Natural killer cell (primary cell): ENCODE data around the gene RFX1. TPM values are rescaled to one million over a fixed set of nuclear protein-coding genes. Genes with fewer than 3 reads are reported as not detected.
A peak's percentile ranks its signal among the peaks of the same experiment; 100 is the strongest.

Source experiments
- ATAC-seq, 3 donors: fragments of 150-1000 bp in 2 of 3; fragments of 200-7000 bp in 1 of 3; cut with Tn5 transposase; 1 replicate in 1 of 3; 2 replicates in 2 of 3; pipeline ENCODE4 v1.10.0; 2021; ENCODE audit warnings: mild to moderate bottlenecking in 2 of 3, moderate library complexity in 2 of 3
- DNase-seq, 2 donors: peaks; one replicate each; pipeline versions ENCODE4 v3.0.0 to v3.0.0-alpha.2; 2013 to 2021; ENCODE audit warnings: mixed read lengths in 1 of 2
- H3K27ac ChIP-seq: one replicate; pipeline ENCODE4 v1.5.1; 2013; ENCODE audit warnings: mild to moderate bottlenecking, low read length
- H3K27me3 ChIP-seq: one replicate; pipeline ENCODE4 v1.6.1; 2013; ENCODE audit warnings: low read length; ENCODE audit not compliant: control insufficient read depth, insufficient read depth
- H3K36me3 ChIP-seq: one replicate; pipeline ENCODE4 v1.6.1; 2013; ENCODE audit warnings: low read length; ENCODE audit not compliant: control insufficient read depth, insufficient read depth
- H3K4me1 ChIP-seq: one replicate; pipeline ENCODE4 v1.6.1; 2013; ENCODE audit warnings: low read length; ENCODE audit not compliant: control insufficient read depth, insufficient read depth
- H3K4me3 ChIP-seq: one replicate; pipeline ENCODE4 v1.5.1; 2013; ENCODE audit warnings: low read length
- H3K9me3 ChIP-seq: one replicate; pipeline ENCODE4 v1.6.1; 2013; ENCODE audit warnings: low read length; ENCODE audit not compliant: control insufficient read depth, insufficient read depth
- H3K27ac Mint-ChIP-seq, 2 donors: one replicate each; pipeline ENCODE4 v1.8.0; 2022; ENCODE audit warnings: mild to moderate bottlenecking in 2 of 2, mixed read lengths in 2 of 2, moderate library complexity in 1 of 2
- H3K27me3 Mint-ChIP-seq, 2 donors: one replicate each; pipeline ENCODE4 v1.8.0; 2022; ENCODE audit warnings: low read depth in 2 of 2, mixed read lengths in 2 of 2
- H3K36me3 Mint-ChIP-seq: one replicate; pipeline ENCODE4 v1.8.0; 2022; ENCODE audit warnings: mixed read lengths
- H3K4me1 Mint-ChIP-seq, 2 donors: one replicate each; pipeline ENCODE4 v1.8.0; 2022; ENCODE audit warnings: mixed read lengths in 2 of 2
- H3K4me3 Mint-ChIP-seq: one replicate; pipeline ENCODE4 v1.8.0; 2022; ENCODE audit warnings: mild to moderate bottlenecking, moderate library complexity, mixed read lengths
- H3K9me3 Mint-ChIP-seq, 2 donors: one replicate each; pipeline ENCODE4 v1.8.0; 2022; ENCODE audit warnings: mixed read lengths in 2 of 2
- CTCF ChIP-seq: fragments of 200-600 bp; IDR thresholded peaks from one replicate; pipeline ENCODE4 v1.8.0; 2022; ENCODE audit warnings: antibody characterized with exemption
- WGBS: methylation state at CpG from one replicate; pipeline ENCODE4 v1.1.7; 2013; ENCODE audit warnings: missing lambda C conversion rate; ENCODE audit not compliant: insufficient coverage; 5-methylcytosine and 5-hydroxymethylcytosine counted together
- intact Hi-C: fragments of 100-400 bp; cut with micrococcal nuclease; formaldehyde crosslinking; loops from one replicate; pipeline ENCODE4 v1.14.2; 2022
- total RNA-seq, 4 donors: library from RNA; stranded (reverse); fragments of 120-200 nt in 1 of 4; gene quantifications; one replicate each; pipeline versions ENCODE4 v1.2.3 to v1.2.4, GENCODE V29; 2013 to 2022

The RFX1 gene
- total RNA-seq, 3 donors from 2014 or later (not counting 1 experiment from before 2014, with no cell fraction given) = 26.0 to 31.8 (median 30.5) TPM

- peak overlapping the region in 1 of 2 donors; percentile 74 for H3K27ac Mint-ChIP-seq
- H3K27me3 Mint-ChIP-seq = no peaks in the 10 kb centered on the region
- Histone ChIP-seq H3K4me3 (peak overlapping the region; percentile 30), H3K27me3 (no peaks in the 10 kb centered on the region), H3K4me1 (peaks cover 40% of the 10 kb centered on the region), H3K27ac (no peak overlapping the region), H3K36me3 (peaks cover 2% of the 10 kb centered on the region), H3K9me3 (no peaks in the 10 kb centered on the region)
- 22% methylated on average over 74 of the region's 74 CpGs for WGBS
- H3K9me3 Mint-ChIP-seq = no peaks in the 10 kb centered on the region
- intact Hi-C loops = no loop called here
- DNase-seq = peak in 1 of 2 donors; percentile 40
- TF ChIP-seq CTCF = no peak
- ATAC-seq = peak in 2 of 3 donors; percentile 58 to 59
- H3K36me3 Mint-ChIP-seq = no peaks in the 10 kb centered on the region
- peaks cover 0 to 28% of the 10 kb centered on the region in 2 donors for H3K4me1 Mint-ChIP-seq
- H3K4me3 Mint-ChIP-seq = peak overlapping the region; percentile 61
Measured at GRCh38 chr19:13978351-13979243, 27.5 kb downstream of the RFX1 start.

- peaks cover 6% of the 10 kb centered on the region for H3K36me3 ChIP-seq
- TF ChIP-seq CTCF = no peak
- H3K27ac ChIP-seq = no peak overlapping the region
- Mint-ChIP-seq H3K4me3 (no peak overlapping the region), H3K9me3 (no peaks in the 10 kb centered on the region), H3K27me3 (no peaks in the 10 kb centered on the region), H3K36me3 (no peaks in the 10 kb centered on the region), H3K27ac (peak overlapping the region in 1 of 2 donors; percentile 74), H3K4me1 (peaks cover 0 to 28% of the 10 kb centered on the region in 2 donors)
- intact Hi-C loops = no loop called here
- no peak overlapping the region for H3K4me3 ChIP-seq
- peaks cover 32% of the 10 kb centered on the region for H3K4me1 ChIP-seq
- no peaks in the 10 kb centered on the region for H3K9me3 ChIP-seq
- H3K27me3 ChIP-seq = no peaks in the 10 kb centered on the region
- no peak for DNase-seq
- no peak for ATAC-seq
- WGBS = 95% methylated on average over 11 of the region's 12 CpGs
Measured at GRCh38 chr19:13977803-13978202, 28.3 kb downstream of the RFX1 start.

- intact Hi-C loops = no loop called here
- peaks cover 25% of the 10 kb centered on the region for H3K4me1 ChIP-seq
- peaks cover 9% of the 10 kb centered on the region for H3K36me3 ChIP-seq
- H3K27ac ChIP-seq = no peak overlapping the region
- no peak for DNase-seq
- H3K27ac Mint-ChIP-seq = peak overlapping the region; percentile 45 to 57
- no peak overlapping the region for H3K4me3 ChIP-seq
- H3K9me3 ChIP-seq = no peaks in the 10 kb centered on the region
- no peaks in the 10 kb centered on the region for H3K9me3 Mint-ChIP-seq
- no peaks in the 10 kb centered on the region for H3K36me3 Mint-ChIP-seq
- WGBS = 95% methylated on average over 11 of the region's 12 CpGs
- no peak for ATAC-seq
- peaks cover 0 to 23% of the 10 kb centered on the region in 2 donors for H3K4me1 Mint-ChIP-seq
- no peaks in the 10 kb centered on the region for H3K27me3 ChIP-seq
- no peak overlapping the region for H3K4me3 Mint-ChIP-seq
- no peak for TF ChIP-seq CTCF
- H3K27me3 Mint-ChIP-seq = no peaks in the 10 kb centered on the region
Measured at GRCh38 chr19:13976446-13976845, 29.7 kb downstream of the RFX1 start.
